Kidney (tissue), 14 donors: Measurements from ENCODE around the gene KIAA0232. TPM values are rescaled to one million over a fixed set of nuclear protein-coding genes. Genes with fewer than 3 reads are reported as not detected.
A peak's percentile ranks its signal among the peaks of the same experiment; 100 is the strongest.

Source experiments
- DNase-seq, 5 donors: peaks; one replicate each; pipeline ENCODE4 v3.0.0-alpha.2; 2013 to 2020
- FAIRE-seq: peaks from 2 replicates; lab custom pipeline; 2012; peaks lifted over from hg19 to GRCh38; lab: Jason Lieb, UNC
- H3K27ac ChIP-seq, 2 donors: one replicate each; pipeline ENCODE4 v1.7.0; 2013; ENCODE audit warnings: low read depth in 2 of 2, low read length in 2 of 2, inconsistent platforms in 1 of 2
- H3K27me3 ChIP-seq: one replicate; pipeline ENCODE4 v1.7.1; 2013; ENCODE audit warnings: low read length, inconsistent platforms; ENCODE audit not compliant: control insufficient read depth, insufficient read depth
- H3K36me3 ChIP-seq, 3 donors: one replicate each; pipeline versions ENCODE4 v1.7.0 to v1.7.1; 2013; ENCODE audit warnings: low read length in 3 of 3, control low read depth in 1 of 3, inconsistent platforms in 1 of 3; ENCODE audit not compliant: insufficient read depth in 3 of 3, control insufficient read depth in 2 of 3
- H3K4me1 ChIP-seq, 3 donors: one replicate each; pipeline versions ENCODE4 v1.7.0 to v1.7.1; 2013; ENCODE audit warnings: low read length in 3 of 3, inconsistent platforms in 1 of 3, low read depth in 1 of 3; ENCODE audit not compliant: control insufficient read depth in 2 of 3, insufficient read depth in 2 of 3
- H3K4me3 ChIP-seq, 3 donors: one replicate each; pipeline versions ENCODE4 v1.7.0 to v1.8.1; 2013; ENCODE audit warnings: low read length in 3 of 3, control low read depth in 1 of 3, inconsistent platforms in 1 of 3
- H3K9ac ChIP-seq, 3 donors: one replicate each; pipeline versions ENCODE4 v1.7.0 to v1.7.1; 2013; ENCODE audit warnings: low read length in 3 of 3, control low read depth in 1 of 3, inconsistent platforms in 1 of 3
- H3K9me3 ChIP-seq, 3 donors: one replicate each; pipeline versions ENCODE4 v1.7.0 to v1.7.1; 2013; ENCODE audit warnings: low read length in 3 of 3, control low read depth in 1 of 3, inconsistent platforms in 1 of 3; ENCODE audit not compliant: control insufficient read depth in 2 of 3, insufficient read depth in 1 of 3
- CTCF ChIP-seq: IDR thresholded peaks from 3 replicates; pipeline ENCODE4 v1.5.1; 2012; ENCODE audit warnings: mild to moderate bottlenecking, moderate library complexity, borderline replicate concordance; ENCODE audit not compliant: insufficient read depth; ENCODE audit errors: extremely low read depth
- intact Hi-C: fragments of 100-400 bp; cut with DNase I; formaldehyde crosslinking; loops from one replicate; pipeline ENCODE4 v1.11.1; 2022
- polyA plus RNA-seq: library from polyadenylated mRNA; stranded (reverse); fragments of 350-450 nt; fragmentation: Illumina TruSeq; extraction: RNeasy Lipid Tissue Mini Kit (QIAGEN cat#74804); gene quantifications from one replicate; pipeline ENCODE4 v1.2.3, GENCODE V29; 2014; ENCODE audit warnings: low read depth, low replicate concordance; ENCODE audit not compliant: insufficient read depth
- total RNA-seq: library from RNA; stranded (reverse); fragmentation: NEBNext Ultra II Directional; extraction: Animal tissue kit (Norgen Biotek cat#: 25700); gene quantifications from one replicate; pipeline ENCODE4 v1.2.1, GENCODE V29; 2021
- donor health status: control.
- donor health status: control.
- donor health status: control.
- donor health status: control.
- donor health status: control.
- donor health status: DM: yes; HTN: yes; CAD: no.
- donor health status: Normal renal cell carcinoma (clear cell type).

KIAA0232 gene
- total and polyA plus RNA-seq, 2 donors from 2014 or later, result 14.0 to 39.9 TPM

- no peak overlapping the region for H3K9ac ChIP-seq
Observed at GRCh38 chr4:6840062-6840976, 57.8 kb downstream of the KIAA0232 start.

GRCh38 chr4:6845027-6845426 lies 62.5 kb downstream of the KIAA0232 start:
- Histone ChIP-seq H3K4me1 (peaks cover 0 to 5% (median 3%) of the 10 kb centered on the region in 3 donors), H3K4me3 (no peak overlapping the region), H3K36me3 (peaks cover 3 to 22% (median 10%) of the 10 kb centered on the region in 3 donors), H3K27ac (no peak overlapping the region), H3K9me3 (no peaks in the 10 kb centered on the region), H3K9ac (no peak overlapping the region), H3K27me3 (no peaks in the 10 kb centered on the region)
- FAIRE-seq, result no peak
- DNase-seq, result no peak
- no peak for TF ChIP-seq CTCF
- intact Hi-C loops, result no loop called here

More at GRCh38 chr4:6840062-6840976, 57.8 kb downstream of the KIAA0232 start:
- Histone ChIP-seq H3K27ac (no peak overlapping the region), H3K9me3 (no peaks in the 10 kb centered on the region), H3K36me3 (peaks cover 3 to 6% (median 3%) of the 10 kb centered on the region in 3 donors), H3K27me3 (no peaks in the 10 kb centered on the region), H3K4me1 (peaks cover 0 to 11% (median 11%) of the 10 kb centered on the region in 3 donors), H3K4me3 (no peak overlapping the region)
- no peak for FAIRE-seq
- intact Hi-C loops, result no loop called here
- peak in 3 of 5 donors; percentile 33 to 61 (median 43) for DNase-seq
- TF ChIP-seq CTCF, result no peak

GRCh38 chr4:6845574-6845973 lies 63.0 kb downstream of the KIAA0232 start:
- Histone ChIP-seq H3K36me3 (peaks cover 3 to 22% (median 10%) of the 10 kb centered on the region in 3 donors), H3K27me3 (no peaks in the 10 kb centered on the region), H3K4me3 (no peak overlapping the region), H3K9me3 (no peaks in the 10 kb centered on the region), H3K4me1 (no peaks in the 10 kb centered on the region), H3K9ac (no peak overlapping the region), H3K27ac (no peak overlapping the region)
- FAIRE-seq (no peak), DNase-seq (no peak)
- intact Hi-C loops, result no loop called here
- TF ChIP-seq CTCF, result no peak
